ENCODE data around the gene KRI1.
"Not testable (repeated sequence)": the region's sequence is repeated elsewhere in the genome, so short reads cannot be mapped to it uniquely, and the experiment has no call there.

The KRI1 gene

GRCh38 chr19:10538204-10538983 is 27.4 kb downstream of the KRI1 start:
- Histone ChIP-seq H3K27me3 (ENCODE audit: control insufficient read depth in 2 of 2, insufficient read depth in 2 of 2, low read length in 2 of 2) (peaks cover 3 to 5% of the 10 kb centered on the region in 2 donors), H3K4me3 (ENCODE audit: low read length in 2 of 2) (no peak overlapping the region), H3K27ac (ENCODE audit: low read depth in 2 of 2, low read length in 2 of 2) (no peak overlapping the region), H3K36me3 (ENCODE audit: control insufficient read depth in 2 of 2, insufficient read depth in 2 of 2, low read length in 2 of 2) (no peaks in the 10 kb centered on the region), H3K9ac (ENCODE audit: low read depth in 1 of 2, low read length in 2 of 2) (no peak overlapping the region), H3K4me1 (ENCODE audit: control insufficient read depth in 2 of 2, insufficient read depth in 2 of 2, low read length in 2 of 2) (peaks cover 0 to 4% of the 10 kb centered on the region in 2 donors), H3K9me3 (ENCODE audit: control insufficient read depth in 2 of 2, low read length in 2 of 2) (no peaks in the 10 kb centered on the region)

DNA sequence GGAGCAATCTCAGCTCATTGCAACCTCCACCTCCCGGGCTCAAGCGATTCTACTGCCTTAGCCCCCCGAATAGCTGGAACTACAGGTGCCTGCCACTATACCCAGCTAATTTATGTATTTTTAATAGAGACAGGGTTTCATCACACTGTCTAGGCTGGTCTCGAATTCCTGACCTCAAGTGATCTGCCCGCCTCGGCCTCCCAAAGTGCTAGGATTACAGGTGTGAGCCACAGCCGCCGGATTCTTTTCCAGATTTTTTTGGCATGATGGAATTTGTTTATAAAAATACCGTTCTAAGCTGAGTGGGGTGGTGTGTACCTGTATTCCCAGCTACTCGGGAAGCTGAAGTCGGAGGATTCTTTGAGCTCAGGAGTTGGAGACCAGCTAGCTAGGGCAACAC is 28.1 kb downstream of the KRI1 start:
- H3K4me3 ChIP-seq (ENCODE audit: low read length in 2 of 2): no peak overlapping the region
- H3K4me1 ChIP-seq (ENCODE audit: control insufficient read depth in 2 of 2, insufficient read depth in 2 of 2, low read length in 2 of 2): no peaks in the 10 kb centered on the region
- H3K27ac ChIP-seq (ENCODE audit: low read depth in 2 of 2, low read length in 2 of 2): no peak overlapping the region
- H3K27me3 ChIP-seq (ENCODE audit: control insufficient read depth in 2 of 2, insufficient read depth in 2 of 2, low read length in 2 of 2): peaks cover 3 to 5% of the 10 kb centered on the region in 2 donors
- H3K36me3 ChIP-seq (ENCODE audit: control insufficient read depth in 2 of 2, insufficient read depth in 2 of 2, low read length in 2 of 2): no peaks in the 10 kb centered on the region
- no peaks in the 10 kb centered on the region for H3K9me3 ChIP-seq (ENCODE audit: control insufficient read depth in 2 of 2, low read length in 2 of 2)
- no peak overlapping the region for H3K9ac ChIP-seq (ENCODE audit: low read depth in 1 of 2, low read length in 2 of 2)

- Histone ChIP-seq H3K4me3 (ENCODE audit: low read length in 2 of 2) (no peak overlapping the region), H3K9me3 (ENCODE audit: control insufficient read depth in 2 of 2, low read length in 2 of 2) (no peaks in the 10 kb centered on the region), H3K4me1 (ENCODE audit: control insufficient read depth in 2 of 2, insufficient read depth in 2 of 2, low read length in 2 of 2) (no peaks in the 10 kb centered on the region), H3K9ac (ENCODE audit: low read depth in 1 of 2, low read length in 2 of 2) (no peak overlapping the region), H3K36me3 (ENCODE audit: control insufficient read depth in 2 of 2, insufficient read depth in 2 of 2, low read length in 2 of 2) (no peaks in the 10 kb centered on the region), H3K27ac (ENCODE audit: low read depth in 2 of 2, low read length in 2 of 2) (no peak overlapping the region), H3K27me3 (ENCODE audit: control insufficient read depth in 2 of 2, insufficient read depth in 2 of 2, low read length in 2 of 2) (peaks cover 3 to 5% of the 10 kb centered on the region in 2 donors)
These were observed 30.2 kb downstream of the KRI1 start for GRCh38 chr19:10535613-10536012.

DNA sequence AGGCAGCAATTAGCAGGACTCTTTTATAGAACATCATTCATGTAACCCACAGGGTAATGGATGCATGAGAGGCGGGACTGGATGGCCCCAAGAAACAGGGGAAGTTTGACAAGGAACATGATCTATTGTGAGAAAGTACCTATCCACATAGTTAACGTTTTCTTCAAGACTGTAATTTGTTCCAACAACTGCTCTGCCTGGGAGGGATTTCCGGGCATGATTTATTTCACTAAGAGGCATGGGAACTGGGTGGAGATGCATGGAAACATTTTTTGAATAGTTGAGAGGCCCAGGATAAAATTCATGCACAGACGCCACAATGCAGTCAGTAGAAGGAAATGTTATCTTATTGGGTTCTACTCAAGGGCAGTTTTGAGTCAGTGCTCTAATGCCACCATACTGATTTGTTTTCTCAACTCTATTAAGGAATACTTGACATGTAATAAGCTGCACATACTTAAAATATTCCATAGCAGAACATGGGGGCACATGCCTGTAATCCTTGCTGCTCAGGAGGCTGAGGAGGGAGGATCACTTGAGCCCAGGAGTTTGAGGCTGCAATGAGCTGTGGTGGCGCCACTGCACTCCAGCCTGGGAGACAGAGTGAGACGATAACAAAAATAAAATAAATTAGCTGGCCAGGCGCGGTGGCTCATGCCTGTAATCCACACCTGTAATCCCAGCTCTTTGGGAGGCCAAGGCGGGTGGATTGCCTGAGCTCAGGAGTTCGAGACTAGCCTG is 32.0 kb downstream of the KRI1 start:
- Histone ChIP-seq H3K4me3 (ENCODE audit: low read length in 2 of 2) (no peak overlapping the region), H3K27me3 (ENCODE audit: control insufficient read depth in 2 of 2, insufficient read depth in 2 of 2, low read length in 2 of 2) (peaks cover 3% of the 10 kb centered on the region in 2 donors), H3K9ac (ENCODE audit: low read depth in 1 of 2, low read length in 2 of 2) (no peak overlapping the region), H3K9me3 (ENCODE audit: control insufficient read depth in 2 of 2, low read length in 2 of 2) (no peaks in the 10 kb centered on the region), H3K36me3 (ENCODE audit: control insufficient read depth in 2 of 2, insufficient read depth in 2 of 2, low read length in 2 of 2) (no peaks in the 10 kb centered on the region), H3K4me1 (ENCODE audit: control insufficient read depth in 2 of 2, insufficient read depth in 2 of 2, low read length in 2 of 2) (no peaks in the 10 kb centered on the region), H3K27ac (ENCODE audit: low read depth in 2 of 2, low read length in 2 of 2) (no peak overlapping the region)

DNA sequence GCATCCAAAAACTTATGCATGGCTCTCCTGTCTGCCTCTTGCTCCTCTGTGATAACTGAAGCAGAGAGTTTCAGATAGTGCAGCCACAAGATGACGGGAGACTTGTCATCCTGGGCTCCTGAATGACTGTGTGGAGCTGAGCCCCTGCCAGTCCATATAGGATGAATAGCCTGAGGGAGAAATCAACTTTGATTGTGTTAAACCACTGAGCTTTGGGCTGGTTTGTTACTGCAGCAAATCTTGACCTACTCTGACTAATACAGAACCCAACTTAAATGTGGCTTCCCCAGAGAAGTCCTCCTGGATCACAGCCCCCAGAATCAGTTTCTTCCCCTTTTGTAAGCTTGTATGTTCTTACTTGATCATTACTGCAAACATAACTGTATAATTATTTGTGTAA is 33.4 kb downstream of the KRI1 start:
- Histone ChIP-seq H3K4me1 (ENCODE audit: control insufficient read depth in 2 of 2, insufficient read depth in 2 of 2, low read length in 2 of 2) (no peaks in the 10 kb centered on the region), H3K9me3 (ENCODE audit: control insufficient read depth in 2 of 2, low read length in 2 of 2) (no peaks in the 10 kb centered on the region), H3K9ac (ENCODE audit: low read depth in 1 of 2, low read length in 2 of 2) (no peak overlapping the region), H3K4me3 (ENCODE audit: low read length in 2 of 2) (no peak overlapping the region), H3K27ac (ENCODE audit: low read depth in 2 of 2, low read length in 2 of 2) (no peak overlapping the region), H3K27me3 (ENCODE audit: control insufficient read depth in 2 of 2, insufficient read depth in 2 of 2, low read length in 2 of 2) (peaks cover 0 to 2% of the 10 kb centered on the region in 2 donors), H3K36me3 (ENCODE audit: control insufficient read depth in 2 of 2, insufficient read depth in 2 of 2, low read length in 2 of 2) (no peaks in the 10 kb centered on the region)

DNA sequence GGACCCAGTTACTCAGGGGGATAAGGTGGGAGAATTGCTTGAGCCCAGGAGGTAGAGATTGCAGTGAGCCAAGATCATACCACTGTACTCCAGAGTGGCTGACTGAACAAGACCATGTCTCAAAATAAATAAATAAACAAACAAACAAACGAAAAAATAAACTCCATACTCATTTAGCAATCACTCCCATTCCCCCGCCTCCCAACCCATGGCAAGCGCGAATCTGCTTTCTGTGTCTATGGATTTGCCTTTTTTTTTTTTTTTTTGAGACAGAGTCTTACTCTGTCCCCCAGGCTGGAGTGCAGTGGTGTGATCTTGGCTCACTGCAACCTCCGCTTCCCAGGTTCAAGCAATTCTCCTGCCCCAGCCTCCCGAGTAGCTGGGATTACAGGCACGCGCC is 38.9 kb downstream of the KRI1 start:
- H3K27ac ChIP-seq (ENCODE audit: low read depth in 2 of 2, low read length in 2 of 2); H3K36me3 ChIP-seq (ENCODE audit: control insufficient read depth in 2 of 2, insufficient read depth in 2 of 2, low read length in 2 of 2); H3K4me3 ChIP-seq (ENCODE audit: low read length in 2 of 2); H3K27me3 ChIP-seq (ENCODE audit: control insufficient read depth in 2 of 2, insufficient read depth in 2 of 2, low read length in 2 of 2); H3K4me1 ChIP-seq (ENCODE audit: control insufficient read depth in 2 of 2, insufficient read depth in 2 of 2, low read length in 2 of 2); H3K9ac ChIP-seq (ENCODE audit: low read depth in 1 of 2, low read length in 2 of 2); H3K9me3 ChIP-seq (ENCODE audit: control insufficient read depth in 2 of 2, low read length in 2 of 2): not testable (repeated sequence)

GRCh38 chr19:10525636-10526035 is 40.2 kb downstream of the KRI1 start:
- no peak overlapping the region for H3K4me3 ChIP-seq (ENCODE audit: low read length in 2 of 2)
- no peak overlapping the region for H3K9ac ChIP-seq (ENCODE audit: low read depth in 1 of 2, low read length in 2 of 2)
- no peaks in the 10 kb centered on the region for H3K27me3 ChIP-seq (ENCODE audit: control insufficient read depth in 2 of 2, insufficient read depth in 2 of 2, low read length in 2 of 2)
- no peaks in the 10 kb centered on the region for H3K9me3 ChIP-seq (ENCODE audit: control insufficient read depth in 2 of 2, low read length in 2 of 2)
- H3K27ac ChIP-seq (ENCODE audit: low read depth in 2 of 2, low read length in 2 of 2): no peak overlapping the region
- H3K4me1 ChIP-seq (ENCODE audit: control insufficient read depth in 2 of 2, insufficient read depth in 2 of 2, low read length in 2 of 2): no peaks in the 10 kb centered on the region
- no peaks in the 10 kb centered on the region for H3K36me3 ChIP-seq (ENCODE audit: control insufficient read depth in 2 of 2, insufficient read depth in 2 of 2, low read length in 2 of 2)

DNA sequence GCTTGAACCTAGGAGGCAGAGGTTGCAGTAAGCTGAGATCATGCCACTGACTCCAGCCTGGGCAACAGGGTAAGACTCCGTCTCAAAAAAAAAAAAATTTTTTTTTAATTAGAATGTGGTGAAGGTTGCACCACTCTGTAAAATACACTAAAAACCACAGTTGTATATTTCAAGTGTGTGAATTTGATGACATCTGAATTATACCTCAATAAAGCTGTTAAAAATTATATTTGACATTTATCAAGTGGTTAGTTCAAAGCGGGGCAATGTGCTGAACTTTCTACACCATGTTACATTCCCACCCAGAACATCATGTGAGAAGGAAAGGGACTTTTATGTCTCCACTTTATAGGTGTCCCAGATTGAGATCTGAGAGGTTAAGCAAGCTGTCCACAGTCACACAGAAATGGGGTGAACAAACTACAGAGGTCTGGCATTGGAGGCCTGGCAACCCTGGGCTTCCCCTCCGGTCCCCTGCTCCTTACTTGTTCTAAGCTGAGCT is 42.6 kb downstream of the KRI1 start:
- peaks cover 2 to 3% of the 10 kb centered on the region in 2 donors for H3K4me1 ChIP-seq (ENCODE audit: control insufficient read depth in 2 of 2, insufficient read depth in 2 of 2, low read length in 2 of 2)
- H3K27ac ChIP-seq (ENCODE audit: low read depth in 2 of 2, low read length in 2 of 2): no peak overlapping the region
- H3K4me3 ChIP-seq (ENCODE audit: low read length in 2 of 2): no peak overlapping the region
- peaks cover 13 to 16% of the 10 kb centered on the region in 2 donors for H3K27me3 ChIP-seq (ENCODE audit: control insufficient read depth in 2 of 2, insufficient read depth in 2 of 2, low read length in 2 of 2)
- H3K9me3 ChIP-seq (ENCODE audit: control insufficient read depth in 2 of 2, low read length in 2 of 2): no peaks in the 10 kb centered on the region
- no peak overlapping the region for H3K9ac ChIP-seq (ENCODE audit: low read depth in 1 of 2, low read length in 2 of 2)
- H3K36me3 ChIP-seq (ENCODE audit: control insufficient read depth in 2 of 2, insufficient read depth in 2 of 2, low read length in 2 of 2): no peaks in the 10 kb centered on the region

- Histone ChIP-seq H3K27me3 (ENCODE audit: control insufficient read depth in 2 of 2, insufficient read depth in 2 of 2, low read length in 2 of 2) (peaks cover 27 to 29% of the 10 kb centered on the region in 2 donors), H3K27ac (ENCODE audit: low read depth in 2 of 2, low read length in 2 of 2) (no peak overlapping the region)
These were observed 44.2 kb downstream of the KRI1 start for GRCh38 chr19:10521461-10522171.

More at GRCh38 chr19:10521461-10522171, 44.2 kb downstream of the KRI1 start:
- no peaks in the 10 kb centered on the region for H3K9me3 ChIP-seq (ENCODE audit: control insufficient read depth in 2 of 2, low read length in 2 of 2)
- H3K36me3 ChIP-seq (ENCODE audit: control insufficient read depth in 2 of 2, insufficient read depth in 2 of 2, low read length in 2 of 2): no peaks in the 10 kb centered on the region
- peaks cover 5 to 8% of the 10 kb centered on the region in 2 donors for H3K4me1 ChIP-seq (ENCODE audit: control insufficient read depth in 2 of 2, insufficient read depth in 2 of 2, low read length in 2 of 2)
- H3K4me3 ChIP-seq (ENCODE audit: low read length in 2 of 2): no peak overlapping the region
- H3K9ac ChIP-seq (ENCODE audit: low read depth in 1 of 2, low read length in 2 of 2): no peak overlapping the region

All from mucosa of rectum (tissue), 2 donors.